Thyroid gland (tissue), 4 donors: ENCODE measurements around the gene SYT17.

Source experiments
- CTCF ChIP-seq, 6 experiments: fragments of 200-600 bp in 3 of 6; fragments of 450-650 bp in 3 of 6; sonication (generic) in 3 of 6; IDR thresholded peaks; one replicate each; pipeline ENCODE4 v1.5.1; 2016 to 2019; ENCODE audit warnings: antibody characterized with exemption in 6 of 6, mild to moderate bottlenecking in 2 of 6, inconsistent platforms in 1 of 6, moderate library complexity in 1 of 6
- POLR2A ChIP-seq, 2 donors: fragments of 450-650 bp; IDR thresholded peaks; one replicate each; pipeline ENCODE4 v1.6.1; 2017; ENCODE audit warnings: antibody characterized with exemption in 2 of 2, mild to moderate bottlenecking in 2 of 2, moderate library complexity in 1 of 2

GRCh38 chr16:19281246-19281645 is 113.2 kb downstream of the SYT17 start:
- TF ChIP-seq POLR2A (IDR thresholded peaks at IDR 0.05) (no peak), CTCF (IDR thresholded peaks at IDR 0.05) (no peak)
